Measurements from ENCODE around the gene ERFE.

ERFE gene

GRCh38 chr2:238171575-238172187 is 12.9 kb downstream of the ERFE start:
- Histone ChIP-seq H3K4me2 (ENCODE audit: low read length) (no peak overlapping the region), H4K20me1 (ENCODE audit: insufficient read depth, low read length) (no peaks in the 10 kb centered on the region), H3K4me3 (ENCODE audit: low read length) (no peak overlapping the region), H3K4me1 (ENCODE audit: low read length) (peaks cover 3% of the 10 kb centered on the region; the same call in 1 of the 2 replicates), H3K9ac (ENCODE audit: low read length) (no peak overlapping the region), H3K27ac (ENCODE audit: low read length) (no peak overlapping the region), H3K9me3 (ENCODE audit: insufficient read depth, low read length) (no peaks in the 10 kb centered on the region), H3K79me2 (ENCODE audit: low read length) (no peaks in the 10 kb centered on the region), H2AFZ (ENCODE audit: low read depth, low read length) (no peak overlapping the region), H3K27me3 (ENCODE audit: low read depth, low read length) (no peaks in the 10 kb centered on the region), H3K36me3 (replicated peaks; ENCODE audit: low read depth, low read length) (peaks cover 18% of the 10 kb centered on the region)
- TF ChIP-seq EZH2phosphoT487 (IDR thresholded peaks at IDR 0.05; ENCODE audit: low read depth), result no peak

DNA sequence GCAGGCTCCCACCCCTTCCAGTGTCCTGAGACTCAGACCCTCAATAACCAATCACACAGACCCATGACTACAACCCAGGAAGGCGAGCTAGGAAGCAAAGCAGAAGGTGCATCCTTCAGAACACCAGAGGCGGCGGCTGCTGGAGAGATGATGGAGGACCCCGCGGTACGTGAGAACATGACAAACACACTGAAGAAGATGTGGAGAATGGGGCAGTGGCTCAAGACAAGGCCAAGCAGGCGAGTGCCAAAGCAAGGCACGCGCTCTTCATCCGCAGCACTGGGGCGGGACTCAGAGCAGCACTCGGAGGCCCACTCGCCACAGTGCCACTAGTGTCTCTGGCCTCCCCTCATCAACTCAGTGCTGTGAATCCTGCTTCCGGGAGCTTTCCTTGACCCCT is 13.7 kb downstream of the ERFE start:
- Histone ChIP-seq H3K27me3 (ENCODE audit: low read depth, low read length) (no peaks in the 10 kb centered on the region), H3K4me1 (ENCODE audit: low read length) (peaks cover 3% of the 10 kb centered on the region; the same call in 1 of the 2 replicates), H3K9ac (ENCODE audit: low read length) (no peak overlapping the region), H3K27ac (ENCODE audit: low read length) (no peak overlapping the region), H3K79me2 (ENCODE audit: low read length) (no peaks in the 10 kb centered on the region), H3K9me3 (ENCODE audit: insufficient read depth, low read length) (no peaks in the 10 kb centered on the region), H3K4me3 (ENCODE audit: low read length) (no peak overlapping the region), H3K4me2 (ENCODE audit: low read length) (no peak overlapping the region), H2AFZ (ENCODE audit: low read depth, low read length) (no peak overlapping the region), H4K20me1 (ENCODE audit: insufficient read depth, low read length) (no peaks in the 10 kb centered on the region), H3K36me3 (replicated peaks; ENCODE audit: low read depth, low read length) (peaks cover 22% of the 10 kb centered on the region)
- TF ChIP-seq EZH2phosphoT487 (IDR thresholded peaks at IDR 0.05; ENCODE audit: low read depth), result no peak
- TF ChIP-seq, protein P1, sequence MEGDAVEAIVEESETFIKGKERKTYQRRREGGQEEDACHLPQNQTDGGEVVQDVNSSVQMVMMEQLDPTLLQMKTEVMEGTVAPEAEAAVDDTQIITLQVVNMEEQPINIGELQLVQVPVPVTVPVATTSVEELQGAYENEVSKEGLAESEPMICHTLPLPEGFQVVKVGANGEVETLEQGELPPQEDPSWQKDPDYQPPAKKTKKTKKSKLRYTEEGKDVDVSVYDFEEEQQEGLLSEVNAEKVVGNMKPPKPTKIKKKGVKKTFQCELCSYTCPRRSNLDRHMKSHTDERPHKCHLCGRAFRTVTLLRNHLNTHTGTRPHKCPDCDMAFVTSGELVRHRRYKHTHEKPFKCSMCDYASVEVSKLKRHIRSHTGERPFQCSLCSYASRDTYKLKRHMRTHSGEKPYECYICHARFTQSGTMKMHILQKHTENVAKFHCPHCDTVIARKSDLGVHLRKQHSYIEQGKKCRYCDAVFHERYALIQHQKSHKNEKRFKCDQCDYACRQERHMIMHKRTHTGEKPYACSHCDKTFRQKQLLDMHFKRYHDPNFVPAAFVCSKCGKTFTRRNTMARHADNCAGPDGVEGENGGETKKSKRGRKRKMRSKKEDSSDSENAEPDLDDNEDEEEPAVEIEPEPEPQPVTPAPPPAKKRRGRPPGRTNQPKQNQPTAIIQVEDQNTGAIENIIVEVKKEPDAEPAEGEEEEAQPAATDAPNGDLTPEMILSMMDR (IDR thresholded peaks at IDR 0.05; ENCODE audit: low read depth, low read length), result no peak

GRCh38 chr2:238173692-238174091 is 14.9 kb downstream of the ERFE start:
- no peak overlapping the region for H2AFZ ChIP-seq (ENCODE audit: low read depth, low read length)
- H3K27ac ChIP-seq (ENCODE audit: low read length), result no peak overlapping the region
- no peaks in the 10 kb centered on the region for H3K79me2 ChIP-seq (ENCODE audit: low read length)
- no peaks in the 10 kb centered on the region for H3K9me3 ChIP-seq (ENCODE audit: insufficient read depth, low read length)
- peaks cover 3% of the 10 kb centered on the region; the same call in 1 of the 2 replicates for H3K4me1 ChIP-seq (ENCODE audit: low read length)
- H3K36me3 ChIP-seq (replicated peaks; ENCODE audit: low read depth, low read length), result peaks cover 28% of the 10 kb centered on the region
- H3K27me3 ChIP-seq (ENCODE audit: low read depth, low read length), result no peaks in the 10 kb centered on the region
- H4K20me1 ChIP-seq (ENCODE audit: insufficient read depth, low read length), result no peaks in the 10 kb centered on the region
- no peak overlapping the region for H3K4me2 ChIP-seq (ENCODE audit: low read length)
- no peak for TF ChIP-seq EZH2phosphoT487 (IDR thresholded peaks at IDR 0.05; ENCODE audit: low read depth)
- TF ChIP-seq, protein P1 (IDR thresholded peaks at IDR 0.05; ENCODE audit: low read depth, low read length), result no peak
- no peak overlapping the region for H3K4me3 ChIP-seq (ENCODE audit: low read length)
- H3K9ac ChIP-seq (ENCODE audit: low read length), result no peak overlapping the region

- H3K79me2 ChIP-seq (ENCODE audit: low read length), result no peaks in the 10 kb centered on the region
- H3K4me1 ChIP-seq (ENCODE audit: low read length), result peaks cover 3% of the 10 kb centered on the region; the same call in 1 of the 2 replicates
- no peak overlapping the region for H3K4me2 ChIP-seq (ENCODE audit: low read length)
- H3K9me3 ChIP-seq (ENCODE audit: insufficient read depth, low read length), result no peaks in the 10 kb centered on the region
- H3K36me3 ChIP-seq (replicated peaks; ENCODE audit: low read depth, low read length), result peaks cover 31% of the 10 kb centered on the region
- no peaks in the 10 kb centered on the region for H3K27me3 ChIP-seq (ENCODE audit: low read depth, low read length)
- no peak overlapping the region for H2AFZ ChIP-seq (ENCODE audit: low read depth, low read length)
- H3K9ac ChIP-seq (ENCODE audit: low read length), result no peak overlapping the region
- H3K4me3 ChIP-seq (ENCODE audit: low read length), result no peak overlapping the region
- no peak overlapping the region for H3K27ac ChIP-seq (ENCODE audit: low read length)
- H4K20me1 ChIP-seq (ENCODE audit: insufficient read depth, low read length), result no peaks in the 10 kb centered on the region
- TF ChIP-seq, protein P1 (IDR thresholded peaks at IDR 0.05; ENCODE audit: low read depth, low read length), result no peak
- TF ChIP-seq EZH2phosphoT487 (IDR thresholded peaks at IDR 0.05; ENCODE audit: low read depth), result no peak
These were observed 15.5 kb downstream of the ERFE start for GRCh38 chr2:238174291-238174690.

All from OCI-LY3 (cell line).